ENCODE data around the gene FMO4.

- TF ChIP-seq SIN3A (IDR thresholded peaks at IDR 0.05; ENCODE audit: borderline replicate concordance, insufficient read depth, low read depth, low read length) (no peak), CTCF (IDR thresholded peaks at IDR 0.05) (no peak)
Observed at GRCh38 chr1:171296897-171297296, 17.1 kb upstream of the FMO4 start.

All from Panc1 (cell line).